Mucosa of stomach (tissue), 1 donor: Measurements from ENCODE around the gene AP3S2.
"Not testable (repeated sequence)": the region's sequence is repeated elsewhere in the genome, so short reads cannot be mapped to it uniquely, and the experiment has no call there.

Experiments
- H3K27me3 ChIP-seq: one replicate; pipeline ENCODE4 v1.7.0; 2013; ENCODE audit warnings: mild to moderate bottlenecking, low read length; ENCODE audit not compliant: control insufficient read depth, insufficient read depth
- H3K36me3 ChIP-seq: one replicate; pipeline ENCODE4 v1.7.0; 2013; ENCODE audit warnings: low read length; ENCODE audit not compliant: control insufficient read depth, insufficient read depth
- H3K4me1 ChIP-seq: one replicate; pipeline ENCODE4 v1.7.0; 2013; ENCODE audit warnings: mild to moderate bottlenecking, low read length; ENCODE audit not compliant: control insufficient read depth, insufficient read depth
- H3K4me3 ChIP-seq: one replicate; pipeline ENCODE4 v1.7.0; 2013; ENCODE audit warnings: low read length
- H3K9ac ChIP-seq: one replicate; pipeline ENCODE4 v1.7.0; 2013; ENCODE audit warnings: mild to moderate bottlenecking, low read length, moderate library complexity
- H3K9me3 ChIP-seq: one replicate; pipeline ENCODE4 v1.7.0; 2013; ENCODE audit warnings: mild to moderate bottlenecking, low read length, moderate library complexity; ENCODE audit not compliant: control insufficient read depth
- donor health status: Pancreatic carcinoma.

The AP3S2 gene

DNA sequence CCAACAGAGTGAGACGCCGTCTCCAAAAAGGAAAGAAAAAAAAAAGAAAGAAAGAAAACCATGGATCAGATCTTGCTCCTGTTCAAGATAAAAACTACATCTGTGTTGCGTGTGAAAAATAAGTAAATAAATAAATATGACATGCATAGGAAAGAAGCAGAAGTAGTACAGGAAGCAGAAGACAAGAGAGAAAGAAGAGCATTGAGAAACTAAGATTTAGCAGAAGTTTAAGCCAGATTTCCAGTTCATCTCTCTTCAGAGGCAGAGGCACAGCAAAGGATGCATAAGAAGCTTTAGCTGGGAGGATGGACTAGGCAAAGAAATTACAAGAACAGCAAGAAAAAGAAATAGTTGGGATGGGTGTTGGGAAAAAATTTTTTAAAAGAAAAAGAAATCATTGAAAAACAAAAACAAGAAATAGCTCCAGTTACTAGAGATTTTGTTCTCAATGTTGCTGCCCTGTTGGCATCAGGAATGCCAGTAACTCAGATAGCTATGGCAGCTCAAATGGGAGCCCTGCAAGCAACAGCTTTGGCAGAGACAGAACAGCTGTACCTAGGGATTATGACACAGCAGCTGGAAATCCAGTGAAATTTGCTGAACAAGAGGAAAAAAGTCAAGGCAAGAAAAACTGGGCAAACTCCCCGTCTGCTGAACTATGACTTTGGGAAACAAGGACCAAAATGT, 17.3 kb downstream of the AP3S2 start:
- no peaks in the 10 kb centered on the region for H3K27me3 ChIP-seq
- H3K9ac ChIP-seq = no peak overlapping the region
- no peaks in the 10 kb centered on the region for H3K4me1 ChIP-seq
- H3K4me3 ChIP-seq = no peak overlapping the region
- no peaks in the 10 kb centered on the region for H3K9me3 ChIP-seq
- peaks cover 5% of the 10 kb centered on the region for H3K36me3 ChIP-seq

GRCh38 chr15:89875741-89876140, 18.1 kb downstream of the AP3S2 start:
- Histone ChIP-seq H3K4me3 (no peak overlapping the region), H3K4me1 (no peaks in the 10 kb centered on the region), H3K27me3 (no peaks in the 10 kb centered on the region), H3K9me3 (no peaks in the 10 kb centered on the region), H3K36me3 (peaks cover 5% of the 10 kb centered on the region), H3K9ac (no peak overlapping the region)

GRCh38 chr15:89874926-89875564, 18.7 kb downstream of the AP3S2 start:
- H3K9ac ChIP-seq = no peak overlapping the region
- H3K9me3 ChIP-seq = no peaks in the 10 kb centered on the region
- H3K27me3 ChIP-seq = no peaks in the 10 kb centered on the region
- H3K4me3 ChIP-seq = no peak overlapping the region
- H3K36me3 ChIP-seq = peaks cover 5% of the 10 kb centered on the region
- no peaks in the 10 kb centered on the region for H3K4me1 ChIP-seq

DNA sequence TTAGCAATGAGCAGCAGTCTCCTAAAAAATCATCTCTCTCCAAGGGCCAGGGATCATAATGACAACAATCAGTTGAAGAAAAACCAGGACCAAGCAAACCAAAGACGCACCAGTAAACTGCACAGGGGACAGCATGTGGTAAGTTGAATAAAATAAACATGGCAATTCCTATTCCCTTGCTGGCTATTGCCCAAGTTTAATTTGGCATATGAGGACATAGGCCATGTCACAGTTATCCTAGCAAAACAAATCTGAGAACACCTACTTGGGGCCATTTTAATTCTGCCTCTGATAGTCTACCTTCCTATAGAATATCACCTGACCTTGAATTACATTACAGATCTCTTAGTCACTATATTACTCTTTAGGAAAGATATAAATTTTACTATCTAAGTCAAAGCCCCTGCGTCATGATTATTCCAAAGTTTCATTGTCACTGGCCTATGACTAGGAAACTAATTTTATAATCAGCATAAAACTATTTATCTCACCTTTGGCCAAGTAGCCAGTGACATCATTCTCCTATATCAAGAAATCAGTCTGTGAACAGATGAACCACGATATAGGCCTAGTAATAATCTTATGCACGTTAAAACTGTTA, 23.0 kb downstream of the AP3S2 start:
- no peaks in the 10 kb centered on the region for H3K27me3 ChIP-seq
- no peak overlapping the region for H3K9ac ChIP-seq
- no peak overlapping the region for H3K4me3 ChIP-seq
- H3K36me3 ChIP-seq = peaks cover 5% of the 10 kb centered on the region
- H3K4me1 ChIP-seq = peaks cover 2% of the 10 kb centered on the region
- no peaks in the 10 kb centered on the region for H3K9me3 ChIP-seq

- Histone ChIP-seq H3K4me3 (no peak overlapping the region), H3K27me3 (no peaks in the 10 kb centered on the region), H3K4me1 (peaks cover 9% of the 10 kb centered on the region), H3K9me3 (no peaks in the 10 kb centered on the region), H3K36me3 (no peaks in the 10 kb centered on the region), H3K9ac (no peak overlapping the region)
These were observed 23.8 kb downstream of the AP3S2 start for GRCh38 chr15:89870006-89870405.

- not testable (repeated sequence) for H3K9ac ChIP-seq, H3K4me1 ChIP-seq, H3K9me3 ChIP-seq, H3K36me3 ChIP-seq, H3K4me3 ChIP-seq, H3K27me3 ChIP-seq
These were observed 24.3 kb downstream of the AP3S2 start for GRCh38 chr15:89869490-89869889.

GRCh38 chr15:89864958-89865739, 28.6 kb downstream of the AP3S2 start:
- no peaks in the 10 kb centered on the region for H3K27me3 ChIP-seq
- H3K9ac ChIP-seq = no peak overlapping the region
- H3K4me3 ChIP-seq = no peak overlapping the region
- H3K36me3 ChIP-seq = no peaks in the 10 kb centered on the region
- H3K4me1 ChIP-seq = peaks cover 26% of the 10 kb centered on the region
- H3K9me3 ChIP-seq = no peaks in the 10 kb centered on the region

- no peak overlapping the region for H3K4me3 ChIP-seq
- no peaks in the 10 kb centered on the region for H3K9me3 ChIP-seq
- no peaks in the 10 kb centered on the region for H3K27me3 ChIP-seq
- no peak overlapping the region for H3K9ac ChIP-seq
- H3K4me1 ChIP-seq = peaks cover 33% of the 10 kb centered on the region
- H3K36me3 ChIP-seq = no peaks in the 10 kb centered on the region
These were observed 29.9 kb downstream of the AP3S2 start for GRCh38 chr15:89863918-89864317.

GRCh38 chr15:89860891-89861290, 32.9 kb downstream of the AP3S2 start:
- no peaks in the 10 kb centered on the region for H3K36me3 ChIP-seq
- H3K9ac ChIP-seq = no peak overlapping the region
- H3K4me1 ChIP-seq = peaks cover 34% of the 10 kb centered on the region
- H3K9me3 ChIP-seq = no peaks in the 10 kb centered on the region
- no peaks in the 10 kb centered on the region for H3K27me3 ChIP-seq
- H3K4me3 ChIP-seq = no peak overlapping the region

DNA sequence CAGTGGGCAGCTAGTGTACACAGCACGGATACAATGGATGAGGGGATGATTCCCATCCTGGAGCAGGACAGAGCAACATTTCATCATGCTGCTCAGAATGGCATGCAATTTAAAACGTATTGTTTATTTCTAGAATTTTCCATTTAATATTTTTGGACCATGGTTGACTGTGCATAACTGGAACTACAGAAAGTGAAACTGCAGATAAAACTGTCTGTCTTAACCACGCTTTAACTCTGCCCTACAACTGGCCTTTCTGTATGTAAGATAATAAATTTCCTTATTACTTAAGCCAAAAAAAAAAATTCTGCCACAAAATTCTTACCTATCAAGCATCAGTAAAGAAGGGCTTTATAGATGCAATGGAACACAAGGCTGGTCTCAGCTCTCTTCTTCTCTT, 33.4 kb downstream of the AP3S2 start:
- Histone ChIP-seq H3K9ac (no peak overlapping the region), H3K4me1 (peaks cover 29% of the 10 kb centered on the region), H3K4me3 (no peak overlapping the region), H3K36me3 (no peaks in the 10 kb centered on the region), H3K9me3 (no peaks in the 10 kb centered on the region), H3K27me3 (no peaks in the 10 kb centered on the region)

DNA sequence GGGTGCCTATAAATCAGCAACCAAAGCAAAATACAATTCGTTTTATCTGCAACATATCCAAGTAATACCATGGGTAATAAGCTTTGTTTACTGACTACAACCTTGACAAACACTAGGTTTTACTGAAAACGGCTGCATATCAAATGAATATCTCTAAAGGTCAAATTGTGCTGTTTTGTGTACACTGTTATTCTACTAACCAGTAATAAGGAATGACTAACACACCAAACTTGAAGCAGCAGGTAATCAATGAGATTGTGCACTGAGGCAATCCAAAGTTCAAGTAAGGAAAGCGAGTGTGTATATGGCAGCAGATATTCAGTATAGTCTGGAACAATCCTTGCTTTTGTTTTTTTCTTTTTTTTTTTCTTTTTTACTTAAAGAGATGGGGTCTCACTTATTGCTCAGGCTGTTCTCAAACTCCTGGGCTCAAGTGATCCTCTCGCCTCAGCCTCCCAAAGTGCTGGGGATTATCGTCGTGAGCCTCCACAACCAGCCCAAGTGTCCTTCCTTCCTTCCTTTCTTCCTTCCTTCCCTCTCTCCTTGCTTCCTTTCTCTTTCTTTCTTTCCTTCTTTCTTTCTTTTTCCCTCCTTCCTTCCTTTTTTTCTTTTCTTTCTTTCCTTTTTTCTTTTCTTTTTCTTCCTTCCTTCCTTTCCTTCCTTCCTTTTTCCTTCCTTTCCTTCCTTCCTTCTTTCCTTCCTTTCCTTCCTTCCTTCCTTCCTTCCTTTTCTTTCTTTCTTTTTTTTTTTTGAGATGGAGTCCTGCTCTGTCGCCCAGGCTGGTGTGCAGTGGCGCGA, 34.9 kb downstream of the AP3S2 start:
- Histone ChIP-seq H3K27me3 (no peaks in the 10 kb centered on the region), H3K9me3 (no peaks in the 10 kb centered on the region), H3K4me1 (peaks cover 26% of the 10 kb centered on the region), H3K4me3 (no peak overlapping the region), H3K9ac (no peak overlapping the region), H3K36me3 (no peaks in the 10 kb centered on the region)
